ENCODE results near the gene XPO4.
"Not testable (repeated sequence)": the region's sequence is repeated elsewhere in the genome, so short reads cannot be mapped to it uniquely, and the experiment has no call there.

Gene XPO4

DNA sequence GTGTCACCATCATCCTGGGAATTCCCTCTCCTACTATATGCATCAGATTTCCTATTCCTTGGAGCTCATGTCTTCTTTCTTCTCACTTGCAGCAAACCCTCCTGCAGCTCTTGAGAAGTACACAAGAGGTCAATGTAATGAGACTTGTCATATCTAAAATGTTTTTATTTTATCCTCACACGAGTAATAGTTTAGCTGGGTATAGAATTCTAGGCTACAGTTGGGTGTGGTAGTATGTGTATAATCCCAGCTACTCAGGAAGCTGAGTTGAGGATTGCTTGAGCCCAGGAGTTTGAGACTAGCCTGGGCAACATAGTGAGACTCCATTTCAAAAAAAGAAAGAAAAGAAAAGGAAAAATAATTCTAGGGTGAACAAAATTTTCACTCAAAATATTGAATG is 153.2 kb downstream of the XPO4 start:
- Histone ChIP-seq H3K27ac (ENCODE audit: low read length) (no peak overlapping the region), H3K9ac (ENCODE audit: low read depth, low read length) (no peak overlapping the region), H3K4me3 (ENCODE audit: low read length) (no peak overlapping the region), H3K36me3 (ENCODE audit: insufficient read depth, low read depth, low read length) (no peaks in the 10 kb centered on the region), H3K4me1 (ENCODE audit: insufficient read depth, low read length) (no peaks in the 10 kb centered on the region), H3K9me3 (ENCODE audit: insufficient read depth, low read depth, low read length) (peaks cover 12% of the 10 kb centered on the region), H3K27me3 (ENCODE audit: insufficient read depth, low read length) (no peaks in the 10 kb centered on the region)

DNA sequence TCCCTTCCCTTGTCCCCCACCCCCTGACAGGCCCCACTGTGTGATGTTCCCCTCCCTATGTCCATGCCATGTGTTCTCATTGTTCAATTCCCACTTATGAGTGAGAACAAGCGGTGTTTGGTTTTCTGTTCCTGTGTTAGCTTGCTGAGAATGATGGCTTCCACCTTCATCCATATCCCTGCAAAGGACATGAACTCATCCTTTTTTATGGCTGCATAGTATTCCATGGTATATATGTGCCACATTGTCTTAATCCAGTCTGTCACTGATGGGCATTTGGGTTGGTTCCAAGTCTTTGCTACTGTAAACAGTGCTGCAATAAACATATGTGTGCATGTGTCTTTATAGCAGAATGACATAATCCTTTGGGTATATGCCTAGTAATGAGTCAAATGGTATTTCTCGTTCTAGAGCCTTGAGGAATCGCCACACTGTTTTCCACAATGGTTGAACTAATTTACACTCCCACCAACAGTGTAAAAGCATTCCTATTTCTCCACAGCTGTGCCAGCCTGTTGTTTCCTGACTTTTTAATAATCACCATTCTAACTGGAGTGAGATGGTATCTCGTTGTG is 158.6 kb downstream of the XPO4 start:
- H3K27ac ChIP-seq (ENCODE audit: low read length); H3K4me1 ChIP-seq (ENCODE audit: insufficient read depth, low read length); H3K9ac ChIP-seq (ENCODE audit: low read depth, low read length); H3K36me3 ChIP-seq (ENCODE audit: insufficient read depth, low read depth, low read length); H3K27me3 ChIP-seq (ENCODE audit: insufficient read depth, low read length); H3K4me3 ChIP-seq (ENCODE audit: low read length); H3K9me3 ChIP-seq (ENCODE audit: insufficient read depth, low read depth, low read length): not testable (repeated sequence)

DNA sequence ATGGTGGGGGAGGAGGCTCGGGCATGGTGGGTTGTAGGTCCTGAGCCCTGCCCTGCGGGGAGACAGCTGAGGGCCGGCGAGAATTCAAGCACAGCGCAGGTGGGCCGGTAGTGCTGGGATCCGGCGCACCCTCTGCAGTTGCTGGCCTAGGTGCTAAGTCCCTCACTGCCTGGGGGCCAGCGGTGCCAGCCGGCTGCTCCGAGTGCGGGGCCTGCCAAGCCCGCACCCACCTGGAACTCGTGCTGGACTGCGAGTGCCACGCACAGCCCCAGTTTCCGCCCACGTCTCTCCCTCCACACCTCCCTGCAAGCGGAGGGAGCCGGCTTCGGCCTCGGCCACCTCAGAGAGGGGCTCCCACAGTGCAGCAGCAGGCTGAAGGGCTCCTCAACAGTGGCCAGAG is 162.5 kb downstream of the XPO4 start:
- Histone ChIP-seq H3K36me3 (ENCODE audit: insufficient read depth, low read depth, low read length) (no peaks in the 10 kb centered on the region), H3K27me3 (ENCODE audit: insufficient read depth, low read length) (no peaks in the 10 kb centered on the region), H3K9ac (ENCODE audit: low read depth, low read length) (no peak overlapping the region), H3K4me1 (ENCODE audit: insufficient read depth, low read length) (no peaks in the 10 kb centered on the region), H3K27ac (ENCODE audit: low read length) (no peak overlapping the region), H3K9me3 (ENCODE audit: insufficient read depth, low read depth, low read length) (no peaks in the 10 kb centered on the region), H3K4me3 (ENCODE audit: low read length) (no peak overlapping the region)

DNA sequence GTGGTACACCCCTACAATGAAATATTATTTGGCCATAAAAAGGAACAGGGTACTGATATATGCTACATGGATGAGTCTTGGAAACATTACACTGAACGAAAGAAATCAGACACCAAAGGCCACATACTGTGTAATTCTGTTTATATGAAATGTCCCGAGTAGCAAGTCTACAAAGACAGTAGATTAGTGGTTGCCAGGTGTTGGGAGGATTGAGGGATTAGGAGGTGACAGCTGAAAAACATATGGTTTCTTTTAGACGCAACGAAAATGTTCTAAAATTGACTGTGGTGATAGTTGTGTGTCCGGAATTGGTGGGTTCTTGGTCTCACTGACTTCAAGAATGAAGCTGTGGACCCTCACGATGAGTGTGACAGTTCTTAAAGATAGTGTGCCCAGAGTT is 163.9 kb downstream of the XPO4 start:
- H3K4me3 ChIP-seq (ENCODE audit: low read length), result no peak overlapping the region

DNA sequence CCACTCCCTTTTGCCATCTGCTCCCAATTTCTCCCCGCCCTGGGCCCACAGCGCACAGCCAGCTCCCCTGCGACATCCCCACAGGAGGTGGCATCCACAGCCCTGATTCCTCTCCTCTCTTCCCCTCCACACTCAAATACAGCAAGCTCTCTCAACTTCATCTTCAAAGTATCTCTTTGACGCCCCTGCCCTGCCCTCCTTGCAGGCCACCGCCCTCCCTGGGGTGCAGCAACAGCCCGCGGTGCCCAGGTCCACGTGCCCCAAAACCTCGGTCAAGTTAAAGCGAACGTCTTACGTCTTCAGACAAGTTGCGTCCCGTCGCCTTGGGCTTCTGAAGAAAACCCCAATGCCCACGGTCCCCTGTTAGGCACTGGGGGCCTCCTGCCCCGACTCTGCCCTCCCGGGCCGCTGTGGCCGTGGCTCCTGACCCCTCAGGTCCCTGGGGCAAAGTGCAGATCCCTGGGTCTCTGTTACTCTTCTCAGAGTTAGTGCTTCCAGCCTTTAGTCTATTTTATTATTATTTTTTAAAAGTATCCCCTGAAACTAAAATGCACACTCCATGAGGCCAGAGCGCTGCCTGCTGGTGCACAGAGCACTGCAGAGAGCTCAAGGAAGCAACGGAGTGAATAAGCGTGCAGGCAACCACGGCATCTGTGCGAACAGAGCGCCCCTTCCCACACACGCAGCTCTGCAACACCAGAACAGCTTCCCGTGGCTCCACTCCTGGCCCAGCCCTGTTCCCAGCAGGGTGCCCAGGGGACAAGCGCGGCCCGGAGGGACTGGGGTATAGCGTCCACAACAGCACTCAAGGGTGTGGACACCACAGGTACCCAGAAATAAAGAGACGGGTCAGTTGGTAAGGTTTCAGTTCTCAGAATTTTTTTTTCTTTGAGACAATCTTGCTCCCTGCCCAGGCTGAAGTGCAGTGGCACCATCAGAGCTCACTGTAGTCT is 172.6 kb downstream of the XPO4 start:
- H3K9me3 ChIP-seq (ENCODE audit: insufficient read depth, low read depth, low read length), result no peaks in the 10 kb centered on the region

More for the DNA sequence above, 163.9 kb downstream of the XPO4 start:
- H3K27me3 ChIP-seq (ENCODE audit: insufficient read depth, low read length), result no peaks in the 10 kb centered on the region
- H3K4me1 ChIP-seq (ENCODE audit: insufficient read depth, low read length), result no peaks in the 10 kb centered on the region
- no peak overlapping the region for H3K27ac ChIP-seq (ENCODE audit: low read length)
- no peaks in the 10 kb centered on the region for H3K36me3 ChIP-seq (ENCODE audit: insufficient read depth, low read depth, low read length)
- no peak overlapping the region for H3K9ac ChIP-seq (ENCODE audit: low read depth, low read length)
- no peaks in the 10 kb centered on the region for H3K9me3 ChIP-seq (ENCODE audit: insufficient read depth, low read depth, low read length)

DNA sequence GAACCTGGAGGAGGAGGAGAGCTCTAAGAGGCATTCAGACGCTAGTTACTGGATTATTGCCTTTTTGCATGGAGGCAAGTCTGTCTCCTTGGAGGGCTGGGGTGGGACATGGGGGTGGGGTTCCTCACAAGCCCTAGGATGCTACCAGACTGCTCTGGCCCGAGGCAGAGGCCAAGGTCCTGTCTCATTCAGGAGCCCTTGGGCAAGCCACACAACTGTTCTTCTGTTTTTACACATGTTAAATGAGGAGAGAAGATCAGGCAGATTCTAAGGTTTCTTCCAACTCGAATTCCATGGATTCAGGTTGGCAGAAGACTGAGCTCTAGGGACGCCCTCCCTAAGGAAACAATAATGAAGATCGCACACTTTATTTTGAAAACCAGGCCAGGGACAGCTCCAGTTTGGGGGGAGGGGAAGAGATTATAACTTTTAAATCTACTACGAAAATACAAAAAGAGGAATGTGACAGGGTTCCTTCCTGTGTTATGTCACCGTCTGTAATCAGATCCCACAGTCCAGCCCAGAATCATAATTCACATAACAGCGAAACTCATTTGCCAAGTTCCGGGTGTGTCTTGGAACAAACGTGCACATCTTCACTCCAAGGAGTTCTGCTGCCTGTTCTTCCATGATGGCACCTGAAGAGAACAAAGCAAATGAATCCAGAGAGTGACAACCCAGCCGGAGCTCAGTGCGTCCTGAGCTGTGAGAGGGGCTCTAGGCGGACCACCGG is 173.8 kb downstream of the XPO4 start:
- Histone ChIP-seq H3K9ac (ENCODE audit: low read depth, low read length) (no peak overlapping the region), H3K27ac (ENCODE audit: low read length) (no peak overlapping the region), H3K36me3 (ENCODE audit: insufficient read depth, low read depth, low read length) (no peaks in the 10 kb centered on the region), H3K4me1 (ENCODE audit: insufficient read depth, low read length) (no peaks in the 10 kb centered on the region), H3K9me3 (ENCODE audit: insufficient read depth, low read depth, low read length) (no peaks in the 10 kb centered on the region), H3K27me3 (ENCODE audit: insufficient read depth, low read length) (no peaks in the 10 kb centered on the region; the same call in 1 of the 2 replicates), H3K4me3 (ENCODE audit: low read length) (no peak overlapping the region)

More for the DNA sequence above, 172.6 kb downstream of the XPO4 start:
- H3K9ac ChIP-seq (ENCODE audit: low read depth, low read length), result no peak overlapping the region
- no peaks in the 10 kb centered on the region for H3K27me3 ChIP-seq (ENCODE audit: insufficient read depth, low read length)
- no peaks in the 10 kb centered on the region for H3K36me3 ChIP-seq (ENCODE audit: insufficient read depth, low read depth, low read length)
- no peak overlapping the region for H3K4me3 ChIP-seq (ENCODE audit: low read length)
- no peak overlapping the region for H3K27ac ChIP-seq (ENCODE audit: low read length)
- no peaks in the 10 kb centered on the region for H3K4me1 ChIP-seq (ENCODE audit: insufficient read depth, low read length)

DNA sequence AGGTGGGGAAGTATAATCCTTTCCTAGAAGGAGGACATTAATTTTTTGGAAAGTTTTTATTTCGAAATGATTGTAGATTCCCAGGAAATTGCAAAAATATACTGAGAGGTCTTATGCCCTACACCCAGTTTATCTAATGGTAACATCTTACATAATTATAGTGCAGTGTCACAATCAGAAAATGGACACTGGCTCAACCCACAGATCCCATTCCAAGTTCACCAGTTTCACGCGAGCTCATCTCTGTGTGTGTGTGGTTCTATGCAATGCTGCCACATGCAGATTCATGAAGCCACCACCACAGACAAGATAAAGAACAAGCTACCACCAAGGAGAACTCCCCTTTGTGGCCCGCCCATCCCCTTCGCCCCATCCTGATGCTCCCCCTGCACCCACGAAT is 174.7 kb downstream of the XPO4 start:
- no peaks in the 10 kb centered on the region for H3K36me3 ChIP-seq (ENCODE audit: insufficient read depth, low read depth, low read length)
- H3K4me3 ChIP-seq (ENCODE audit: low read length), result no peak overlapping the region
- H3K9ac ChIP-seq (ENCODE audit: low read depth, low read length), result no peak overlapping the region

More for the DNA sequence above, 174.7 kb downstream of the XPO4 start:
- H3K9me3 ChIP-seq (ENCODE audit: insufficient read depth, low read depth, low read length), result no peaks in the 10 kb centered on the region
- H3K27me3 ChIP-seq (ENCODE audit: insufficient read depth, low read length), result peaks cover 6% of the 10 kb centered on the region
- no peaks in the 10 kb centered on the region for H3K4me1 ChIP-seq (ENCODE audit: insufficient read depth, low read length)
- H3K27ac ChIP-seq (ENCODE audit: low read length), result no peak overlapping the region
